Right lobe of liver (tissue), 6 donors: Measurements from ENCODE around the gene RPLP2. TPM values are rescaled to one million over a fixed set of nuclear protein-coding genes. Genes with fewer than 3 reads are reported as not detected.

Experiments
- ATAC-seq, 4 donors: fragments of 200-7000 bp; cut with Tn5 transposase; one replicate each; pipeline ENCODE4 v1.9.1; 2020; ENCODE audit warnings: mild to moderate bottlenecking in 4 of 4, moderate library complexity in 4 of 4
- DNase-seq, 3 donors: peaks; one replicate each; pipeline ENCODE4 v3.0.0-alpha.2; 2020
- H3K27ac ChIP-seq, 3 donors: fragments of 200-600 bp; one replicate each; pipeline ENCODE4 v1.8.0; 2022
- H3K27me3 ChIP-seq, 2 donors: fragments of 200-600 bp; one replicate each; pipeline ENCODE4 v1.8.0; 2022
- H3K36me3 ChIP-seq, 4 donors: fragments of 200-600 bp; sonication (generic) in 1 of 4; one replicate each; pipeline versions ENCODE4 v1.5.1 to v1.8.0; 2017 to 2022; ENCODE audit warnings: control low read depth in 1 of 4
- H3K4me1 ChIP-seq, 4 donors: fragments of 200-600 bp; sonication (generic) in 1 of 4; one replicate each; pipeline versions ENCODE4 v1.5.1 to v1.8.0; 2017 to 2022; ENCODE audit warnings: control low read depth in 1 of 4
- H3K4me3 ChIP-seq, 3 donors: fragments of 200-600 bp; one replicate each; pipeline ENCODE4 v1.8.0; 2022
- H3K9me3 ChIP-seq, 4 donors: fragments of 200-600 bp; sonication (generic) in 1 of 4; one replicate each; pipeline versions ENCODE4 v1.5.1 to v1.8.0; 2017 to 2022; ENCODE audit warnings: control low read depth in 1 of 4
- POLR2A ChIP-seq: fragments of 450-650 bp; IDR thresholded peaks from one replicate; pipeline ENCODE4 v1.6.1; 2017; ENCODE audit warnings: antibody characterized with exemption, mild to moderate bottlenecking
- WGBS: methylation state at CpG from one replicate; pipeline ENCODE4 v1.1.6; 2018; ENCODE audit warnings: low coverage, low lambda C conversion rate; ENCODE audit not compliant: insufficient coverage; ENCODE audit errors: missing lambda C conversion rate; 5-methylcytosine and 5-hydroxymethylcytosine counted together
- intact Hi-C, 2 donors: fragments of 100-400 bp; cut with DNase I; formaldehyde crosslinking; loops; one replicate each; pipeline versions ENCODE4 v1.11.2 to v1.14.1; 2022
- total RNA-seq, 6 experiments: library from RNA; depleted of rRNA in 2 of 6; stranded (reverse); fragments of >200 nt in 2 of 6; fragmentation: NEBNext Ultra II Directional in 3 of 6; extraction: Animal tissue kit (Norgen Biotek cat#: 25700) in 3 of 6; gene quantifications; one replicate each; pipeline versions ENCODE4 v1.1.0 to v1.2.4, GENCODE V29; 2016 to 2023
- TF ChIP-seq, protein P1 (sequence below), 4 donors: fragments of 200-600 bp in 3 of 4; fragments of 450-650 bp in 1 of 4; IDR thresholded peaks; one replicate each; pipeline versions ENCODE4 v1.5.1 to v1.8.0; 2016 to 2022; ENCODE audit warnings: antibody characterized with exemption in 4 of 4, mild to moderate bottlenecking in 2 of 4
- donor health status: DM: no; HTN: yes; CAD: no.
- donor health status: DM: no; HTN: no; CAD: no.
- donor health status: DM: no; HTN: no; CAD: no.
- donor health status: DM: no; HTN: yes; CAD: no.
- donor health status: DM: no; HTN: yes; CAD: no.

RPLP2 gene
- total RNA-seq, 6 experiments from 2014 or later: 212 to 574 (median 457) TPM

GRCh38 chr11:844693-845644, 35.2 kb downstream of the RPLP2 start:
- Histone ChIP-seq H3K9me3 (no peaks in the 10 kb centered on the region), H3K27ac (peak overlapping the region; percentile 93 to 97 (median 95)), H3K4me1 (peaks cover 0 to 35% (median 4%) of the 10 kb centered on the region in 4 donors), H3K27me3 (peaks cover 0 to 5% of the 10 kb centered on the region in 2 donors), H3K36me3 (peaks cover 0 to 6% (median 2%) of the 10 kb centered on the region in 4 donors), H3K4me3 (peak overlapping the region; percentile 96 to 100 (median 98))
- DNase-seq (peak; percentile 88 to 93 (median 90)), ATAC-seq (peak; percentile 32 to 57 (median 48))
- intact Hi-C loops: loop anchor here in 1 of 2 donors (5.0 kb wide), 1 partner anchor 207 kb away; no protein-coding TSS in a partner anchor
- no peak for TF ChIP-seq POLR2A
- TF ChIP-seq, protein P1, sequence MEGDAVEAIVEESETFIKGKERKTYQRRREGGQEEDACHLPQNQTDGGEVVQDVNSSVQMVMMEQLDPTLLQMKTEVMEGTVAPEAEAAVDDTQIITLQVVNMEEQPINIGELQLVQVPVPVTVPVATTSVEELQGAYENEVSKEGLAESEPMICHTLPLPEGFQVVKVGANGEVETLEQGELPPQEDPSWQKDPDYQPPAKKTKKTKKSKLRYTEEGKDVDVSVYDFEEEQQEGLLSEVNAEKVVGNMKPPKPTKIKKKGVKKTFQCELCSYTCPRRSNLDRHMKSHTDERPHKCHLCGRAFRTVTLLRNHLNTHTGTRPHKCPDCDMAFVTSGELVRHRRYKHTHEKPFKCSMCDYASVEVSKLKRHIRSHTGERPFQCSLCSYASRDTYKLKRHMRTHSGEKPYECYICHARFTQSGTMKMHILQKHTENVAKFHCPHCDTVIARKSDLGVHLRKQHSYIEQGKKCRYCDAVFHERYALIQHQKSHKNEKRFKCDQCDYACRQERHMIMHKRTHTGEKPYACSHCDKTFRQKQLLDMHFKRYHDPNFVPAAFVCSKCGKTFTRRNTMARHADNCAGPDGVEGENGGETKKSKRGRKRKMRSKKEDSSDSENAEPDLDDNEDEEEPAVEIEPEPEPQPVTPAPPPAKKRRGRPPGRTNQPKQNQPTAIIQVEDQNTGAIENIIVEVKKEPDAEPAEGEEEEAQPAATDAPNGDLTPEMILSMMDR (IDR thresholded peaks at IDR 0.05): peak in 1 of 4 donors; percentile 6
- WGBS: no CpG with 5 or more reads among the region's 31 CpGs

DNA sequence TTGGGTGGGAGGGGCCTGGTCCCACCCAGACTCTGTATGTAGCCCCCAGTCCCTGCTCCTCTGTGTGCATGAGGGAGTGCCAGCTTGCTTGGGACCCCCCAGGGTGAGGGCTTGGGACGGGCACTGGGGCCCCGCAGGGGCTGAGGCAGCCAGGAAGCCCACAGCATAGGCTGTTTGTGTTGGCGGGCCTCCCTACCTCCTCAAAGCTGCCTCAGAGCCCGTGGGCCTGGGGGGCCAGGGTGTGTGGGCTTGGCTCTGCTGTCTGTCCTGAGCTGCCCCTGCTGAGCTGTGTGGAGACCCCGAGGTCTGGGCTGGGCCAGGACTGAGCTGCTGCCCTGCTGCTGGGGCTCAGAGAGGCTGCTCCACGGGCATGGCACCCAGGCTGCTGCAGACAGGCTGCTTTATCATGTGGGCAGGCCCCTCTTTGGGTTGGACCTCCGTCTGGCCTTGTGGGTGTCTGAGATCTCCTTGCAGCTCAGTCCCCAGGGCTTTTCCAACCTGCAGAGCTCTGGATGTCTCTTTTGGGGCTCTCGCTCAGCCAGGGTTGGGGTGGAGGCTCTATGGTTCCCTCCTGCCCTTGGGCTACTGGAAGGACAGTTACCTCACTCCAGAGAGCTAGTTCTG, 36.2 kb downstream of the RPLP2 start:
- DNase-seq (no peak), ATAC-seq (no peak)
- intact Hi-C loops: loop anchor here in 1 of 2 donors (5.0 kb wide), 1 partner anchor 206 kb away; no protein-coding TSS in a partner anchor
- WGBS: no CpG with 5 or more reads among the region's 8 CpGs
- peaks cover 0 to 5% of the 10 kb centered on the region in 2 donors for H3K27me3 ChIP-seq
- H3K4me1 ChIP-seq: peaks cover 0 to 31% (median under 1%) of the 10 kb centered on the region in 4 donors
- H3K27ac ChIP-seq: no peak overlapping the region
- H3K9me3 ChIP-seq: no peaks in the 10 kb centered on the region
- no peak overlapping the region for H3K4me3 ChIP-seq
- H3K36me3 ChIP-seq: no peaks in the 10 kb centered on the region
- TF ChIP-seq, protein P1 (IDR thresholded peaks at IDR 0.05): no peak
- no peak for TF ChIP-seq POLR2A

DNA sequence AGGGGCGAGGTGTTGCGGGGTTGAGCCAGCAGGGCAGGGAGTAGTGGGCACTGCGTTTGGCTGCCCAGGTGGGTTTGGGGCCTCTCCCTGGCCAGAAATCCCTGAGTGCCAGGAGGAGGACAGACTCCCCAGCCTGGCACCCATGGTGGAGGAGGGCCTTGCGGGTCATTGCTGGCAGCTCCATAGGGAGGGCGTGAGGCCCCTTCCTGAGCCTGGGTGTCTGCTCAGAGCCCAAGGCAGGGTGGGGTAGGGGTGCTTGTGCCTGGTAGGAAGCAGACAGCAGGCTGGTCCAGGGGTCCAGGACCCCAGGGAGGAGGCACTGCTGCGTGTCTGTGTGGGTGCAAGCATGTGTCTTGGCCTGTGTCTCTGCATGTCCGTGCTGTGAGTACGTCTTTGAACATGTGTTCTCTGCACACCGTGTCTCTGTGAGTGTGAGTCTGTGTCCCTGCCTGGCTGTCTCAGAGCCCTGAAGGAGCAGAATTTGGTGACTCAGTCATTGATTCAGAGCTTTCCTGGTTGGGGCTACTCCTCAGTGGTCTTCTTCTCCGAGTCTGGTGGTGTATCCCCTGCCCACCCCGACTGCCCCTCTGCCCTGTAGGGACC, 36.8 kb downstream of the RPLP2 start:
- H3K9me3 ChIP-seq: no peaks in the 10 kb centered on the region
- peaks cover 0 to 5% of the 10 kb centered on the region in 2 donors for H3K27me3 ChIP-seq
- peaks cover 0 to 27% (median 0%) of the 10 kb centered on the region in 4 donors for H3K4me1 ChIP-seq
- WGBS: no CpG with 5 or more reads among the region's 11 CpGs
- ATAC-seq (no peak), DNase-seq (no peak)
- TF ChIP-seq, protein P1 (IDR thresholded peaks at IDR 0.05): no peak
- TF ChIP-seq POLR2A: no peak
- H3K36me3 ChIP-seq: no peaks in the 10 kb centered on the region
- intact Hi-C loops: loop anchor here in 1 of 2 donors (5.0 kb wide), 1 partner anchor 206 kb away; no protein-coding TSS in a partner anchor
- H3K4me3 ChIP-seq: no peak overlapping the region
- no peak overlapping the region for H3K27ac ChIP-seq

GRCh38 chr11:847876-848275, 38.1 kb downstream of the RPLP2 start:
- Histone ChIP-seq H3K4me3 (no peak overlapping the region), H3K4me1 (peaks cover 0 to 26% (median 0%) of the 10 kb centered on the region in 4 donors), H3K36me3 (no peaks in the 10 kb centered on the region), H3K27me3 (peaks cover 0 to 5% of the 10 kb centered on the region in 2 donors), H3K27ac (no peak overlapping the region), H3K9me3 (no peaks in the 10 kb centered on the region)
- no peak for DNase-seq
- intact Hi-C loops: loop anchor here in 1 of 2 donors (5.0 kb wide), 1 partner anchor 204 kb away; no protein-coding TSS in a partner anchor
- no peak for TF ChIP-seq POLR2A
- TF ChIP-seq, protein P1 (IDR thresholded peaks at IDR 0.05): no peak
- ATAC-seq: no peak
- WGBS: no CpG with 5 or more reads among the region's 18 CpGs
